ENCODE results near the gene STH. TPM values are rescaled to one million over a fixed set of nuclear protein-coding genes. Genes with fewer than 3 reads are reported as not detected.

The STH gene
- total and polyA plus RNA-seq, 10 of the 15 experiments (the other 5 are each of a cell fraction or from before 2014, with no cell fraction given): not detected

DNA sequence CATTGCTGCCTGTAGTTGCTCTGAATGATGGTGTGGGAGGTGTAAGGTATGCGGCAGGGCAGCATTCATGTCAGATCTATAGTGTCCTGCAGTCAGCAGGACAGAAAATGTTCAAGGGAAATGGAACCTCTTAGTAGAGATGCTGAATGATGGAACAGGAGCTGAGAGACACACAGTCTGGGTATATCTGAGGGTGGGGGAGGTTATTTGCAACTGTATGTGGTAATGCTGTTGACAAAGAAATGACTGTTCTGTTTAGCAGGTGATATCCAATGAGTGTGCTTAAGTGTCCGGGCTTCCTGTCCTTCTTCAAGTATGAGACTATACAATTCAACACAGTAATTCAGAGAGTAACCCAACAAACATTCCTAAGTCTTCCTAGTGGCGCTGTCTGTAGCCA, 46.6 kb downstream of the STH start:
- ChIA-PET SMC1A (ENCODE audit: uncharacterized antibody, unreplicated experiment) (interaction anchor here (1.0 to 4.5 kb wide), 7 partner anchors 50 to 241 kb away, joined by 3 to 88 read pairs (median 9); no protein-coding TSS in a partner anchor), CTCF (interaction anchor here (1.3 to 5.8 kb wide), 14 partner anchors 8 to 169 kb away, joined by 3 to 120 read pairs (median 14); partner anchors contain the start of gene KANSL1), RAD21 (ENCODE audit: unreplicated experiment) (interaction anchor here (1.3 to 2.3 kb wide), 6 partner anchors 10 to 165 kb away, joined by 3 to 61 read pairs (median 5); partner anchors contain the start of gene KANSL1), POLR2A (no interaction called here)
- BruUV-seq (replicated peaks): no TSS peak
- intact Hi-C loops (cut with micrococcal nuclease; ENCODE audit: unreplicated experiment) (no loop called here), in situ Hi-C loops (cut with MboI) (no loop called here)
- H3K4me2 ChIP-seq (ENCODE audit: control insufficient read depth, insufficient read depth): no peak overlapping the region
- 79% methylated on average over 3 of the region's 3 CpGs for WGBS (ENCODE audit: insufficient coverage, insufficient replicate concordance, low lambda C conversion rate, missing lambda C conversion rate)
- ATAC-seq (no peak), DNase-seq (ENCODE audit: low read depth, low spot score) (no peak), FAIRE-seq (no peak)
- H3K9ac ChIP-seq (ENCODE audit: control insufficient read depth, insufficient read depth, low read length): no peak overlapping the region
- no peak overlapping the region for H2AFZ ChIP-seq (ENCODE audit: control insufficient read depth, low read depth, low read length)
- H3K79me2 ChIP-seq (ENCODE audit: control insufficient read depth, insufficient read depth, low read length): no peaks in the 10 kb centered on the region
- peaks cover 13 to 41% of the 10 kb centered on the region in 2 experiments for H3K36me3 ChIP-seq (ENCODE audit: control insufficient read depth in 2 of 2, insufficient read depth in 2 of 2, low read length in 1 of 2)
- H3K4me3 ChIP-seq: no peak overlapping the region
- no peaks in the 10 kb centered on the region for H3K4me1 ChIP-seq (ENCODE audit: control insufficient read depth, insufficient read depth, low read length)
- no peak overlapping the region for H3K27ac ChIP-seq (ENCODE audit: control insufficient read depth, insufficient read depth)
- TF ChIP-seq SMAD1 (IDR thresholded peaks at IDR 0.05; ENCODE audit: low read depth, partially characterized antibody) (no peak), JUND (IDR thresholded peaks at IDR 0.05; ENCODE audit: low read depth, low read length) (no peak), PAX8 (IDR thresholded peaks at IDR 0.05) (no peak), ZBTB4 (CRISPR knock-in tag; IDR thresholded peaks at IDR 0.05) (no peak), ZNF274 (IDR thresholded peaks at IDR 0.05; ENCODE audit: insufficient read depth, insufficient read length) (no peak), CBX3 (IDR thresholded peaks at IDR 0.05; ENCODE audit: borderline replicate concordance, low read depth) (no peak), NFIC (IDR thresholded peaks at IDR 0.05; ENCODE audit: low read depth, low read length) (no peak), YBX1 (IDR thresholded peaks at IDR 0.05) (no peak), PRDM15 (CRISPR knock-in tag; IDR thresholded peaks at IDR 0.05) (no peak), ETV6 (conservative IDR thresholded peaks at IDR 0.05 in 1 of 2, IDR thresholded peaks at IDR 0.05 in 1 of 2; ENCODE audit: borderline replicate concordance in 1 of 2, low read depth in 1 of 2) (no peak), ZNF207 (IDR thresholded peaks at IDR 0.05; ENCODE audit: borderline replicate concordance) (no peak), ATF7 (IDR thresholded peaks at IDR 0.05; ENCODE audit: low read depth) (no peak), CREB1 (IDR thresholded peaks at IDR 0.05; ENCODE audit: low read depth) (no peak), IRF4 (IDR thresholded peaks at IDR 0.05; ENCODE audit: low read depth, low read length) (no peak), SRF (IDR thresholded peaks at IDR 0.05; ENCODE audit: low read depth in 2 of 2, low read length in 2 of 2) (no peak), GATAD2B (conservative IDR thresholded peaks at IDR 0.05; ENCODE audit: low read depth) (no peak), ZNF384 (IDR thresholded peaks at IDR 0.05; ENCODE audit: borderline replicate concordance, low read depth, low read length) (no peak)
- H4K20me1 ChIP-seq (ENCODE audit: control insufficient read depth, insufficient read depth): no peaks in the 10 kb centered on the region
- no peaks in the 10 kb centered on the region for H3K27me3 ChIP-seq (replicated peaks in 1 of 2; ENCODE audit: control insufficient read depth in 2 of 2, insufficient read depth in 2 of 2, low read length in 1 of 2)
- no peaks in the 10 kb centered on the region for H3K9me3 ChIP-seq (replicated peaks; ENCODE audit: control insufficient read depth, insufficient read depth, low read length)

All from GM12878 (cell line).